WERI-Rb-1 (cell line): Measurements from ENCODE around the gene C2orf66.

Experiments
- DNase-seq: peaks from one replicate; pipeline ENCODE4 v3.0.0-alpha.2; 2020
- H3K27ac ChIP-seq: fragments of 250-450 bp; sonication (Bioruptor Pico); 2 replicates; pipeline ENCODE4 v1.5.1; 2020; ENCODE audit warnings: mild to moderate bottlenecking, moderate library complexity
- H3K27me3 ChIP-seq: fragments of 250-450 bp; sonication (Bioruptor Pico); 2 replicates; pipeline ENCODE4 v1.5.1; 2021; ENCODE audit warnings: mild to moderate bottlenecking, low read depth, moderate library complexity; ENCODE audit not compliant: insufficient read depth, severe bottlenecking
- H3K36me3 ChIP-seq: fragments of 250-450 bp; sonication (Bioruptor Pico); 2 replicates; pipeline ENCODE4 v1.5.1; 2020; ENCODE audit warnings: mild to moderate bottlenecking, moderate library complexity
- H3K4me3 ChIP-seq: 2 replicates; pipeline ENCODE4 v1.5.1; 2011; ENCODE audit warnings: low read depth, mild to moderate bottlenecking, control low read depth, low read length
- H3K9me3 ChIP-seq: fragments of 250-450 bp; sonication (Bioruptor Pico); 2 replicates; pipeline ENCODE4 v1.5.1; 2021; ENCODE audit warnings: mild to moderate bottlenecking, moderate library complexity; ENCODE audit not compliant: severe bottlenecking
- CTCF ChIP-seq: IDR thresholded peaks from 2 replicates; pipeline ENCODE4 v1.5.1; 2011; ENCODE audit warnings: low read depth, mild to moderate bottlenecking, control low read depth, inconsistent platforms, low read length

Gene C2orf66

GRCh38 chr2:196846295-196846694 is 37.1 kb upstream of the C2orf66 start:
- Histone ChIP-seq H3K9me3 (no peaks in the 10 kb centered on the region), H3K27ac (no peak overlapping the region), H3K36me3 (peaks cover 34% of the 10 kb centered on the region), H3K4me3 (no peak overlapping the region), H3K27me3 (no peaks in the 10 kb centered on the region)
- TF ChIP-seq CTCF = no peak
- no peak for DNase-seq

- Histone ChIP-seq H3K27me3 (no peaks in the 10 kb centered on the region), H3K36me3 (peaks cover 43% of the 10 kb centered on the region), H3K9me3 (no peaks in the 10 kb centered on the region), H3K4me3 (no peak overlapping the region), H3K27ac (no peak overlapping the region)
- DNase-seq = no peak
- TF ChIP-seq CTCF = no peak
Measured at GRCh38 chr2:196845371-196845770, 36.2 kb upstream of the C2orf66 start.

- Histone ChIP-seq H3K27me3 (no peaks in the 10 kb centered on the region), H3K4me3 (no peak overlapping the region), H3K9me3 (no peaks in the 10 kb centered on the region), H3K36me3 (peaks cover 47% of the 10 kb centered on the region), H3K27ac (no peak overlapping the region)
- no peak for TF ChIP-seq CTCF
- DNase-seq = no peak
Measured at GRCh38 chr2:196840171-196840570, 31.0 kb upstream of the C2orf66 start.

- no peak overlapping the region for H3K4me3 ChIP-seq
- H3K27me3 ChIP-seq = no peaks in the 10 kb centered on the region
- H3K36me3 ChIP-seq = peaks cover 45% of the 10 kb centered on the region
- DNase-seq = no peak
- H3K27ac ChIP-seq = no peak overlapping the region
- H3K9me3 ChIP-seq = no peaks in the 10 kb centered on the region
- no peak for TF ChIP-seq CTCF
Measured at GRCh38 chr2:196839574-196839973, 30.4 kb upstream of the C2orf66 start.

GRCh38 chr2:196836440-196836839 is 27.3 kb upstream of the C2orf66 start:
- Histone ChIP-seq H3K9me3 (no peaks in the 10 kb centered on the region), H3K36me3 (peaks cover 29% of the 10 kb centered on the region), H3K27ac (no peak overlapping the region), H3K27me3 (no peaks in the 10 kb centered on the region), H3K4me3 (no peak overlapping the region)
- DNase-seq = no peak
- no peak for TF ChIP-seq CTCF

GRCh38 chr2:196830701-196831100 is 21.5 kb upstream of the C2orf66 start:
- Histone ChIP-seq H3K27me3 (no peaks in the 10 kb centered on the region), H3K27ac (no peak overlapping the region), H3K9me3 (no peaks in the 10 kb centered on the region), H3K4me3 (no peak overlapping the region), H3K36me3 (no peaks in the 10 kb centered on the region)
- no peak for TF ChIP-seq CTCF
- no peak for DNase-seq
